Left lung (tissue), 10 donors: ENCODE measurements around the gene KLF13. TPM values are rescaled to one million over a fixed set of nuclear protein-coding genes. Genes with fewer than 3 reads are reported as not detected.

Experiments
- ATAC-seq: fragments of 200-7000 bp; cut with Tn5 transposase; one replicate; pipeline ENCODE4 v1.9.1; 2020; ENCODE audit warnings: moderate library complexity
- DNase-seq, 4 donors: peaks; one replicate each; pipeline ENCODE4 v3.0.0-alpha.2; 2013 to 2020
- H3K27ac ChIP-seq, 2 donors: fragments of 200-600 bp; sonication (generic) in 1 of 2; one replicate each; pipeline versions ENCODE4 v1.5.0 to v1.8.0; 2020 to 2021
- H3K27me3 ChIP-seq, 2 donors: fragments of 200-600 bp; sonication (generic) in 1 of 2; one replicate each; pipeline versions ENCODE4 v1.5.0 to v1.8.0; 2020 to 2021
- H3K36me3 ChIP-seq, 2 donors: fragments of 200-600 bp; sonication (generic) in 1 of 2; one replicate each; pipeline versions ENCODE4 v1.5.0 to v1.8.0; 2020 to 2021
- H3K4me1 ChIP-seq, 2 donors: fragments of 200-600 bp; one replicate each; pipeline ENCODE4 v1.8.0; 2021
- H3K4me3 ChIP-seq, 2 donors: fragments of 200-600 bp; sonication (generic) in 1 of 2; one replicate each; pipeline versions ENCODE4 v1.5.0 to v1.8.0; 2020 to 2021; ENCODE audit warnings: mild to moderate bottlenecking in 1 of 2
- H3K9me3 ChIP-seq, 2 donors: fragments of 200-600 bp; sonication (generic) in 1 of 2; one replicate each; pipeline versions ENCODE4 v1.5.0 to v1.8.0; 2020 to 2021
- intact Hi-C, 2 donors: fragments of 100-400 bp; cut with DNase I; formaldehyde crosslinking; loops; one replicate each; pipeline versions ENCODE4 v1.11.2 to v1.14.2; 2022
- polyA plus RNA-seq, 6 donors: library from polyadenylated mRNA; unstranded; fragments of 120-200 nt; gene quantifications; one replicate each; pipeline ENCODE4 v1.2.1, GENCODE V29; 2013; ENCODE audit not compliant: insufficient read length in 6 of 6
- total RNA-seq, 2 donors: library from RNA; stranded (reverse); fragmentation: NEBNext Ultra II Directional; extraction: Animal tissue kit (Norgen Biotek cat#: 25700); gene quantifications; one replicate each; pipeline ENCODE4 v1.2.1, GENCODE V29; 2021
- TF ChIP-seq, protein P1 (sequence below), 2 donors: fragments of 200-600 bp; sonication (generic) in 1 of 2; IDR thresholded peaks; one replicate each; pipeline versions ENCODE4 v1.5.0 to v1.8.0; 2021; ENCODE audit warnings: antibody characterized with exemption in 2 of 2
- donor health status: DM: no; HTN: yes; CAD: no.
- donor health status: DM: no; HTN: no; CAD: no.

The KLF13 gene
- total and polyA plus RNA-seq, 8 donors = 44.7 to 116 (median 61.4) TPM

DNA sequence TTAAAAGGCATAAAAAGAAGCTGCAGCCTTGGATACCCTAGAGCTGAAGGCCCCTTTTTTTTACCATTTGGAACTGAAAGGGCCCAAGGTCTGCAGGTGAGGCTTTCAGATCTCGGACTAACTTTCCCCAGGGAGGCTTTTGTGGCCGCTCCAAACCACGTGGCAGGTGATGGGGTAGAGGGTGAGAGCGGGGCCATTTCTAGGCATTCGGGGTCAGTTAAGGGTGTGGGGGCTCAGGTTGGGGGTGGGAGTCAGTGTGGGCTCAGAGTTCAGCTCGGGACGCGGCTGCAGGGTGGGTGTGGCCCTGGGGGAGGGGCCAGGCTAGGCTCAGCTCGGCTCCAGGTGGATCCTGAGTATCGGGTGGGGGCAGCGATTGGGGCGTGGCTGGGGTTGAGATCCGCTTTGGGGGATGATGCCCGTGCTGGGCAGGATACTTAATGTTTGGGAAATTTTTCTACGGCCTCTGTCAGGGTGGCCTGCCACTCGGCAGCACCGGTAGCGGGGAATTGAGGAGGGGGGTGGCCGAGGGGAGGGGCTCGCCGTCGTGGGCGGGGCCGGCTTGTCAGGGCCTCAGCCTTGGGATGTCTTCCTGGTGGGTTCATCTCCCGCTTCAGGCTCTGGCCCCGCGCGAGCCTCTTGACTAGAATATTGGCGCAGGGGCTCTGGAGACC lies 2.5 kb downstream of the KLF13 start:
- intact Hi-C loops = loop anchor here in 1 of 2 donors (5.0 kb wide), 1 partner anchor 117 kb away; no protein-coding TSS in a partner anchor
- Histone ChIP-seq H3K4me3 (peak overlapping the region; percentile 87 to 97), H3K27me3 (no peaks in the 10 kb centered on the region), H3K4me1 (peaks cover 41 to 71% of the 10 kb centered on the region in 2 donors), H3K27ac (peak overlapping the region; percentile 99 to 100), H3K9me3 (no peaks in the 10 kb centered on the region), H3K36me3 (peaks cover 0 to 3% of the 10 kb centered on the region in 2 donors)
- TF ChIP-seq, protein P1, sequence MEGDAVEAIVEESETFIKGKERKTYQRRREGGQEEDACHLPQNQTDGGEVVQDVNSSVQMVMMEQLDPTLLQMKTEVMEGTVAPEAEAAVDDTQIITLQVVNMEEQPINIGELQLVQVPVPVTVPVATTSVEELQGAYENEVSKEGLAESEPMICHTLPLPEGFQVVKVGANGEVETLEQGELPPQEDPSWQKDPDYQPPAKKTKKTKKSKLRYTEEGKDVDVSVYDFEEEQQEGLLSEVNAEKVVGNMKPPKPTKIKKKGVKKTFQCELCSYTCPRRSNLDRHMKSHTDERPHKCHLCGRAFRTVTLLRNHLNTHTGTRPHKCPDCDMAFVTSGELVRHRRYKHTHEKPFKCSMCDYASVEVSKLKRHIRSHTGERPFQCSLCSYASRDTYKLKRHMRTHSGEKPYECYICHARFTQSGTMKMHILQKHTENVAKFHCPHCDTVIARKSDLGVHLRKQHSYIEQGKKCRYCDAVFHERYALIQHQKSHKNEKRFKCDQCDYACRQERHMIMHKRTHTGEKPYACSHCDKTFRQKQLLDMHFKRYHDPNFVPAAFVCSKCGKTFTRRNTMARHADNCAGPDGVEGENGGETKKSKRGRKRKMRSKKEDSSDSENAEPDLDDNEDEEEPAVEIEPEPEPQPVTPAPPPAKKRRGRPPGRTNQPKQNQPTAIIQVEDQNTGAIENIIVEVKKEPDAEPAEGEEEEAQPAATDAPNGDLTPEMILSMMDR (IDR thresholded peaks at IDR 0.05) = no peak
- ATAC-seq (no peak), DNase-seq (peak in 1 of 4 donors; percentile 69)

- H3K27me3 ChIP-seq = no peaks in the 10 kb centered on the region
- peaks cover 0 to 3% of the 10 kb centered on the region in 2 donors for H3K36me3 ChIP-seq
- peak overlapping the region; percentile 87 to 97 for H3K4me3 ChIP-seq
- peak overlapping the region; percentile 68 to 99 for H3K27ac ChIP-seq
- peaks cover 41 to 71% of the 10 kb centered on the region in 2 donors for H3K4me1 ChIP-seq
- intact Hi-C loops = loop anchor here in 1 of 2 donors (5.0 kb wide), 1 partner anchor 117 kb away; no protein-coding TSS in a partner anchor
- H3K9me3 ChIP-seq = no peaks in the 10 kb centered on the region
- no peak for DNase-seq
- ATAC-seq = no peak
- TF ChIP-seq, protein P1 (IDR thresholded peaks at IDR 0.05) = no peak
Observed at GRCh38 chr15:31329640-31330010, 3.0 kb downstream of the KLF13 start.

DNA sequence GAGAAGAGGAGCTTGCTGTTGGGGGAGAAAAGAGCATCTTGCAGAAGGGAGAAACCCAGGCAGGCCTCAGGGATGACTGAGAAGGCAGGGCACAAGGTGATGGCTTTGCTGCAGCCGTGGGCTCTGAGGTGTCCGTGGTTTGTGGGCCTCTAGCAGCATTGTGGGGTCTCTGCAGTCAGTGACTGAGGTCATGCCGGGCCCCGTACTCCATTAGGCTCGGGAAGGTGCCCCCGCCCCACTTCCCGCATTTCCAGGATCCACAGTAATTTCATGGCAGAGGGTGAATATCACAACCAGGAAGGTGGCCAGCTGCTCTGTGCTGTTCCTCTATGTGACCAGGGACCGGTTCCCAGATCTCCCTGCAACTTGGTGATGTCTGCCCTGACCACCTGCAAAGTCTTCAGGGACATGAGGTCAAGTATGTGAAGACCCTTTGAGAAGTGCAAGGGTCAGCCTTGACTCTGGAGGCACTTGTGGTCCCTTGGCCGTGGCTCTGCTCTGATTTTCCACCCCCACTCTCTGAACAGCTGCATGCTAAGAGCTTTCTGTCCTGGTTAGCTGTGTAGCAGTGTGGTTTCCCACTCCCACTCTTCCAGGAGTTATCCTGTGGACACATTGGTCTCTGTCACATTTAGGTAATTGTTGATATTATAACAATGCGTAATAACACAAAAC lies 3.6 kb downstream of the KLF13 start:
- ATAC-seq (no peak), DNase-seq (no peak)
- intact Hi-C loops = no loop called here
- H3K36me3 ChIP-seq = peaks cover 0 to 3% of the 10 kb centered on the region in 2 donors
- H3K9me3 ChIP-seq = no peaks in the 10 kb centered on the region
- peaks cover 36 to 70% of the 10 kb centered on the region in 2 donors for H3K4me1 ChIP-seq
- H3K27ac ChIP-seq = peak overlapping the region; percentile 68 to 99
- H3K4me3 ChIP-seq = peak overlapping the region; percentile 87 to 97
- TF ChIP-seq, protein P1 (IDR thresholded peaks at IDR 0.05) = no peak
- no peaks in the 10 kb centered on the region for H3K27me3 ChIP-seq

DNA sequence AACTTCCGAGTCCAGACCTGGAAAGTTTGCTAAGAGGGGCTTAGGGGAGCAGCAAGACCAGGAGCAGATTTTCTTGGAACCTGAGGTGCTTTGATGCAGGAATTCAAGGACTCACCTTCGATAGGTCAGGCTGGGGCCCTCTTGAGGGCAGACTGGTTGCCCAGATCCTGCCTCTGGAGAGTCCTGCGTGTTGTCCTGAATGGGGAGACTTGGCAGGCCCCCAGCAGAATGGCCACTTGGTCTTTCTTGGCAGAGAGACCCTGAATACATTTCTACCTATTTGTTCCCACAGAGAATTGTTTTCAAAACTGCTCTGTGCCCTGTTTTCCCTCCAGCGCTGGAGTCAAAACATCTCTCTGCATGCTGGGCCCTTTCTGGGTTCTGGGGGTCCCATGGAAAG lies 4.2 kb downstream of the KLF13 start:
- no peaks in the 10 kb centered on the region for H3K27me3 ChIP-seq
- H3K4me1 ChIP-seq = peaks cover 40 to 73% of the 10 kb centered on the region in 2 donors
- H3K27ac ChIP-seq = peak overlapping the region; percentile 53 to 68
- DNase-seq = no peak
- ATAC-seq = no peak
- TF ChIP-seq, protein P1 (IDR thresholded peaks at IDR 0.05) = no peak
- H3K9me3 ChIP-seq = no peaks in the 10 kb centered on the region
- peaks cover 0 to 3% of the 10 kb centered on the region in 2 donors for H3K36me3 ChIP-seq
- intact Hi-C loops = no loop called here
- no peak overlapping the region for H3K4me3 ChIP-seq

DNA sequence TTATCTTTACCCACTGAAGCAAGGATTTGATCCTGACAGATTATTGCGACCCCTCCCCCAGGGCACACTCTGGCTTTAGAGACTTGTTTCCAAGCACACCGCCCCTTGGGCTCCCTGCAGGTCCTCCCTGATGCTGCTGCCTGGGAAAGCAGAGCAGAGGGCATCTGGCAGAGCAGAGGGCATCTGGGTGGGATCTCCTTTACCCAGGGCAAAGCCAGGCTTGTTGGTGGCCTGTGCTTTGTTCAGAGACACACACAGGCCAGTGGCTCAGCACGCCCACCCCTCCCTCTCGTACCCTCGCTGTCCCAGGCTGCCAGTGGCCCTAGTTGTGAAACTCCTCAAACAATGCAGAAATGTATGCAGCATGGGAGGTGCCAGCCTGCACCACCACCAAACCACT lies 4.8 kb downstream of the KLF13 start:
- Histone ChIP-seq H3K27ac (peak overlapping the region in 1 of 2 donors; percentile 68), H3K4me1 (peaks cover 43 to 79% of the 10 kb centered on the region in 2 donors), H3K36me3 (peaks cover 0 to 3% of the 10 kb centered on the region in 2 donors), H3K9me3 (no peaks in the 10 kb centered on the region), H3K4me3 (peak overlapping the region in 1 of 2 donors; percentile 2), H3K27me3 (no peaks in the 10 kb centered on the region)
- DNase-seq = no peak
- intact Hi-C loops = no loop called here
- TF ChIP-seq, protein P1 (IDR thresholded peaks at IDR 0.05) = no peak
- no peak for ATAC-seq
